ENCODE measurements around the gene FOXD4L4.
"Not testable (repeated sequence)": the region's sequence is repeated elsewhere in the genome, so short reads cannot be mapped to it uniquely, and the experiment has no call there.

Gene FOXD4L4

DNA sequence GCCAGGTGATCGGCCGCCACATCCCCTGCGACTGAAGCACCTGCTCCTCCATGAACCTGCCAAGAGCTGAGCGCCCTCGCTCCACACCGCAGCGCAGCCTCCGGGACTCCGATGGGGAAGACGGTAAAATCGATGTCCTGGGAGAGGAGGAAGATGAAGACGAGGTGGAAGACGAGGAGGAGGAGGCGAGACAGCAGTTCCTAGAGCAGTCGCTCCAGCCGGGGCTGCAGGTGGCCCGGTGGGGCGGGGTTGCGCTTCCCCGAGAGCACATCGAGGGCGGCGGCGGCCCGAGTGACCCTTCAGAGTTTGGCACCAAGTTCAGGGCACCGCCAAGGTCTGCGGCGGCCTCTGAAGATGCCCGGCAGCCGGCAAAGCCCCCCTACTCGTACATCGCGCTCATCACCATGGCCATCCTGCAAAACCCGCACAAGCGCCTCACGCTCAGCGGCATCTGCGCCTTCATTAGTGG, at the start of gene FOXD4L4:
Gene FOXD4L4 (plus strand): TSS at position 51 of the 469 bp plus-strand sequence. CDS start 0 bp downstream, at position 51.
- not testable (repeated sequence) for H4K20me1 ChIP-seq (ENCODE audit: insufficient read depth, low read length); H3K36me3 ChIP-seq (ENCODE audit: insufficient read depth, low read length); H3K79me2 ChIP-seq (ENCODE audit: insufficient read depth, low read length); H3K27ac ChIP-seq (ENCODE audit: low read depth, low read length, poor library complexity, severe bottlenecking); H3K27me3 ChIP-seq (ENCODE audit: insufficient read depth, low read length); H2AFZ ChIP-seq (ENCODE audit: low read length); H3K9me2 ChIP-seq (ENCODE audit: low read depth, low read length); H3K4me3 ChIP-seq (ENCODE audit: low read depth, low read length, poor library complexity, severe bottlenecking); H3K9ac ChIP-seq (ENCODE audit: low read length); H3K4me1 ChIP-seq (ENCODE audit: insufficient read depth, low read length, severe bottlenecking); H3F3A ChIP-seq (ENCODE audit: insufficient read depth, low read length); H3K4me2 ChIP-seq (ENCODE audit: low read length); H3K9me3 ChIP-seq (ENCODE audit: low read length)

DNA sequence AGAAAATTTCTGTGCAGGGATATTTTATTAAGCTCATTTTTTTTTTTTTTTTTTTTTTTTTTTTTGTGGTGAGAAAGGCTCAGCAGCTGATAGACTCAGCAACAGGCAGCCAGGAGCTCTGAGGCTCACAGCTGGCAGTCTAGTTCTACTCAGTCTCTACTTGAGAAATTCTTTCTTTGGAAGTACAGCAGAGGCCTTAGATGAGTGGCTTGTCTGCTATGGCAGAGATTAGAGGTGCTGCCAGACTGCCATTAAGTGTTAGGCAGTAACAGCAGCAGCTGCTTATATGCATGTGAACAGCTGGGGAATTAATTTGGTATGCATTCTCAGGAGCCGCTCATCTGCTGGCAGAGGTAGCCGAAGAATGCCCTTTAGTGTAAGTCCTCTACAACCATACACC, 33.4 kb upstream of the FOXD4L4 start:
- H3K9me2 ChIP-seq (ENCODE audit: low read depth, low read length); H3K4me2 ChIP-seq (ENCODE audit: low read length); H3K9me3 ChIP-seq (ENCODE audit: low read length); H3K27ac ChIP-seq (ENCODE audit: low read depth, low read length, poor library complexity, severe bottlenecking); H3K27me3 ChIP-seq (ENCODE audit: insufficient read depth, low read length); H3K79me2 ChIP-seq (ENCODE audit: insufficient read depth, low read length); H3K9ac ChIP-seq (ENCODE audit: low read length); H3K4me3 ChIP-seq (ENCODE audit: low read depth, low read length, poor library complexity, severe bottlenecking); H3K4me1 ChIP-seq (ENCODE audit: insufficient read depth, low read length, severe bottlenecking); H3F3A ChIP-seq (ENCODE audit: insufficient read depth, low read length); H3K36me3 ChIP-seq (ENCODE audit: insufficient read depth, low read length); H4K20me1 ChIP-seq (ENCODE audit: insufficient read depth, low read length); H2AFZ ChIP-seq (ENCODE audit: low read length): not testable (repeated sequence)

DNA sequence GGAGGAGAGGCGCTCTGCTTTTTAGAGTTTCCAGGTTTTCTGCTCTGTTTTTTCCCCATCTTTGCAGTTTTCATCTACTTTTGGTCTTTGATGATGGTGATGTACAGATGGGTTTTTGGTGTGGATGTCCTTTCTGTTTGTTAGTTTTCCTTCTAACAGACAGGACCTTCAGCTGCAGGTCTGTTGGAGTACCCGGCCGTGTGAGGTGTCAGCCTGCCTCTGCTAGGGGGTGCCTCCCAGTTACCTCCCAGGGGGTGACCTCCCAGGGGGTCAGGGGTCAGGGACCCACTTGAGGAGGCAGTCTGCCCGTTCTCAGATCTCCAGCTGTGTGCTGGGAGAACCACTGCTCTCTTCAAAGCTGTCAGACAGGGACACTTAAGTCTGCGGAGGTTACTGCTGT, 22.5 kb upstream of the FOXD4L4 start:
- H3K9me2 ChIP-seq (ENCODE audit: low read depth, low read length); H3K27me3 ChIP-seq (ENCODE audit: insufficient read depth, low read length); H3K27ac ChIP-seq (ENCODE audit: low read depth, low read length, poor library complexity, severe bottlenecking); H3K9me3 ChIP-seq (ENCODE audit: low read length); H3K4me2 ChIP-seq (ENCODE audit: low read length); H2AFZ ChIP-seq (ENCODE audit: low read length); H3K4me1 ChIP-seq (ENCODE audit: insufficient read depth, low read length, severe bottlenecking); H4K20me1 ChIP-seq (ENCODE audit: insufficient read depth, low read length); H3K36me3 ChIP-seq (ENCODE audit: insufficient read depth, low read length); H3K79me2 ChIP-seq (ENCODE audit: insufficient read depth, low read length); H3F3A ChIP-seq (ENCODE audit: insufficient read depth, low read length); H3K9ac ChIP-seq (ENCODE audit: low read length); H3K4me3 ChIP-seq (ENCODE audit: low read depth, low read length, poor library complexity, severe bottlenecking): not testable (repeated sequence)

DNA sequence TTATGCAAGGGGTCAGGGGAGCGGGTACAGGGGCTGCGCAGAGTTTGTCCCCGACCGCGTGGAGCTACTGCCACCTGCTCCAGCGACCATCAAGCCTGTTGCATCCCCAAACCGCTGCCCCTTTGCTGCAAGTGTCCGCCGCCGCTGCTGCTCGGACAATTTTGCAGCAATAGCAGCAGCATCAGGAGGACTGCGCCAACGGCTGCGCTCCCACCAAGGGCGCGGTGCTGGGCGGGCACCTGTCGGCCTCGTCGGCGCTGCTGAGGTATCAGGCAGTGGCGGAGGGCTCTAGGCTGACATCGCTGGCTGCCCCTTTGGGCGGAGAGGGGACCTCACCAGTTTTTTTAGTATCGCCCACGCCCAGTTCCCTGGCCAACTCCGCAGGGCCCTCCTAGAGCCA, 1.2 kb downstream of the FOXD4L4 start:
- not testable (repeated sequence) for H3F3A ChIP-seq (ENCODE audit: insufficient read depth, low read length); H3K4me3 ChIP-seq (ENCODE audit: low read depth, low read length, poor library complexity, severe bottlenecking); H4K20me1 ChIP-seq (ENCODE audit: insufficient read depth, low read length); H3K4me1 ChIP-seq (ENCODE audit: insufficient read depth, low read length, severe bottlenecking); H3K36me3 ChIP-seq (ENCODE audit: insufficient read depth, low read length); H3K9ac ChIP-seq (ENCODE audit: low read length); H2AFZ ChIP-seq (ENCODE audit: low read length); H3K27ac ChIP-seq (ENCODE audit: low read depth, low read length, poor library complexity, severe bottlenecking); H3K9me2 ChIP-seq (ENCODE audit: low read depth, low read length); H3K9me3 ChIP-seq (ENCODE audit: low read length); H3K27me3 ChIP-seq (ENCODE audit: insufficient read depth, low read length); H3K4me2 ChIP-seq (ENCODE audit: low read length); H3K79me2 ChIP-seq (ENCODE audit: insufficient read depth, low read length)
